GM23338 (cell line): ENCODE measurements around the gene KCNJ4. TPM values are rescaled to one million over a fixed set of nuclear protein-coding genes. Genes with fewer than 3 reads are reported as not detected.

Experiments used
- ATAC-seq: fragments of 200-7000 bp; cut with Tn5 transposase; 3 replicates; pipeline ENCODE4 v1.9.1; 2020
- DNase-seq: peaks from one replicate; pipeline ENCODE4 v3.0.0-alpha.2; 2015; ENCODE audit warnings: low spot score
- H2AFZ ChIP-seq: fragments of 200-600 bp; sonication (generic); 2 replicates; pipeline ENCODE4 v1.8.0; 2016; ENCODE audit warnings: antibody characterized with exemption, mild to moderate bottlenecking, moderate library complexity
- H3F3A ChIP-seq: fragments of 200-600 bp; sonication (generic); replicated peaks from 2 replicates; pipeline ENCODE4 v1.8.0; 2017; ENCODE audit warnings: antibody characterized with exemption, mixed run types, low read depth
- H3K27ac ChIP-seq: fragments of 200-600 bp; sonication (generic); 2 replicates; pipeline ENCODE4 v1.6.1; 2016; ENCODE audit warnings: low read depth
- H3K27me3 ChIP-seq: fragments of 200-600 bp; sonication (generic); 2 replicates; pipeline ENCODE4 v1.8.0; 2016; ENCODE audit warnings: mild to moderate bottlenecking, mixed run types, moderate library complexity; ENCODE audit not compliant: insufficient read depth
- H3K36me3 ChIP-seq: fragments of 200-600 bp; sonication (generic); 2 replicates; pipeline ENCODE4 v1.8.0; 2016; ENCODE audit warnings: mild to moderate bottlenecking; ENCODE audit not compliant: insufficient read depth
- H3K4me1 ChIP-seq: fragments of 200-600 bp; sonication (generic); 2 replicates; pipeline ENCODE4 v1.8.0; 2016; ENCODE audit warnings: mild to moderate bottlenecking, moderate library complexity; ENCODE audit not compliant: insufficient read depth
- H3K4me2 ChIP-seq: fragments of 200-600 bp; sonication (generic); 2 replicates; pipeline ENCODE4 v1.7.1; 2017; ENCODE audit warnings: mixed run types
- H3K4me3 ChIP-seq: fragments of 200-600 bp; sonication (generic); 2 replicates; pipeline ENCODE4 v1.6.1; 2016; ENCODE audit warnings: mixed run types
- H3K79me2 ChIP-seq: fragments of 200-600 bp; sonication (generic); replicated peaks from 2 replicates; pipeline ENCODE4 v1.8.0; 2017; ENCODE audit warnings: mild to moderate bottlenecking; ENCODE audit not compliant: insufficient read depth
- H3K9me2 ChIP-seq: fragments of 200-600 bp; sonication (generic); 2 replicates; pipeline ENCODE4 v1.8.0; 2017; ENCODE audit not compliant: insufficient read depth
- H4K20me1 ChIP-seq: fragments of 200-600 bp; sonication (generic); replicated peaks from 2 replicates; pipeline ENCODE4 v1.8.0; 2017; ENCODE audit warnings: mild to moderate bottlenecking; ENCODE audit not compliant: insufficient read depth
- H3K27ac Mint-ChIP-seq: 2 replicates; pipeline ENCODE4 v1.8.0; 2020; ENCODE audit warnings: inconsistent platforms, mild to moderate bottlenecking, moderate library complexity, mixed read lengths
- H3K27me3 Mint-ChIP-seq: 3 replicates; pipeline ENCODE4 v1.8.0; 2022; ENCODE audit warnings: low read depth, mild to moderate bottlenecking, moderate library complexity, mixed read lengths, inconsistent platforms; ENCODE audit not compliant: insufficient read depth, poor library complexity
- H3K36me3 Mint-ChIP-seq: 3 replicates; pipeline ENCODE4 v1.8.0; 2021; ENCODE audit warnings: low read depth, mild to moderate bottlenecking, inconsistent platforms, moderate library complexity, mixed read lengths
- H3K4me1 Mint-ChIP-seq: 3 replicates; pipeline ENCODE4 v1.8.0; 2020; ENCODE audit warnings: mild to moderate bottlenecking, inconsistent platforms, mixed read lengths
- H3K4me3 Mint-ChIP-seq: 3 replicates; pipeline ENCODE4 v1.8.0; 2021; ENCODE audit warnings: moderate library complexity, mild to moderate bottlenecking, inconsistent platforms, mixed read lengths
- H3K9me3 Mint-ChIP-seq: 3 replicates; pipeline ENCODE4 v1.8.0; 2020; ENCODE audit warnings: moderate library complexity, mild to moderate bottlenecking, inconsistent platforms, mixed read lengths
- CREB1 ChIP-seq: fragments of 250-450 bp; sonication (Bioruptor Pico); IDR thresholded peaks from 2 replicates; pipeline ENCODE4 v1.5.0; 2020; ENCODE audit warnings: low read depth, mild to moderate bottlenecking, moderate library complexity
- ETS1 ChIP-seq: IDR thresholded peaks from 2 replicates; pipeline ENCODE4 v1.6.1; 2016; ENCODE audit warnings: antibody characterized with exemption
- EZH2 ChIP-seq: fragments of 200-600 bp; sonication (generic); IDR thresholded peaks from one replicate; pipeline ENCODE4 v1.8.0; 2017; ENCODE audit warnings: antibody characterized with exemption, mild to moderate bottlenecking, low read depth; ENCODE audit not compliant: unreplicated experiment
- EZH2phosphoT487 ChIP-seq: fragments of 200-600 bp; sonication (generic); IDR thresholded peaks from one replicate; pipeline ENCODE4 v1.8.1; 2018; ENCODE audit warnings: antibody characterized with exemption; ENCODE audit not compliant: unreplicated experiment
- JUNB ChIP-seq: IDR thresholded peaks from one replicate; pipeline ENCODE4 v1.6.1; 2016; ENCODE audit warnings: antibody characterized with exemption; ENCODE audit not compliant: unreplicated experiment
- NANOG ChIP-seq: IDR thresholded peaks from 2 replicates; pipeline ENCODE4 v1.6.1; 2016; ENCODE audit warnings: antibody characterized with exemption, borderline replicate concordance
- POLR2AphosphoS5 ChIP-seq: IDR thresholded peaks from 2 replicates; pipeline ENCODE4 v1.6.1; 2016; ENCODE audit warnings: antibody characterized with exemption, low read depth
- STAT1 ChIP-seq: IDR thresholded peaks from one replicate; pipeline ENCODE4 v1.6.1; 2016; ENCODE audit warnings: antibody characterized with exemption; ENCODE audit not compliant: unreplicated experiment
- ZNF114 ChIP-seq: fragments of 250-450 bp; sonication (Bioruptor Pico); IDR thresholded peaks from 2 replicates; pipeline ENCODE4 v1.5.0; 2020; ENCODE audit warnings: mild to moderate bottlenecking, moderate library complexity
- ZNF331 ChIP-seq: fragments of 250-450 bp; sonication (Bioruptor Pico); IDR thresholded peaks from 2 replicates; pipeline ENCODE4 v1.5.0; 2020; ENCODE audit warnings: low read depth, mild to moderate bottlenecking, moderate library complexity
- polyA plus RNA-seq: library from polyadenylated mRNA; unstranded; fragments of >200 nt; fragmentation: Nextera tagmentation; extraction: Ambion mirVana; gene quantifications from 2 replicates; pipeline ENCODE4 v1.2.1, GENCODE V29; 2016
- total RNA-seq: library from RNA; depleted of rRNA; stranded (reverse); fragments of >200 nt; shearing (Covaris generic); gene quantifications from 2 replicates; pipeline ENCODE4 v1.2.3, GENCODE V29; 2014
- TF ChIP-seq, protein P1 (sequence below), 2 experiments: fragments of 200-600 bp in 1 of 2; sonication (generic) in 1 of 2; conservative IDR thresholded peaks; 2 replicates each; pipeline versions ENCODE4 v1.5.1 to v1.6.1; 2016 to 2017; ENCODE audit warnings: antibody characterized with exemption in 2 of 2, low read depth in 2 of 2, mild to moderate bottlenecking in 2 of 2, moderate library complexity in 1 of 2
- TF ChIP-seq, protein P2 (sequence below): fragments of 250-450 bp; sonication (Bioruptor Pico); IDR thresholded peaks from 2 replicates; pipeline ENCODE4 v1.5.0; 2020; ENCODE audit warnings: mild to moderate bottlenecking, moderate library complexity
- TF ChIP-seq, protein P3 (sequence below): IDR thresholded peaks from one replicate; pipeline ENCODE4 v1.6.1; 2018; ENCODE audit warnings: antibody characterized with exemption; ENCODE audit not compliant: unreplicated experiment

The KCNJ4 gene
- total and polyA plus RNA-seq, 2 experiments from 2014 or later = 0.23 to 1.3 TPM

GRCh38 chr22:38404419-38404818 is 50.6 kb downstream of the KCNJ4 start:
- peaks cover 37% of the 10 kb centered on the region for H3K4me1 Mint-ChIP-seq
- no peak for TF ChIP-seq JUNB
- no peak for TF ChIP-seq ZNF114 (CRISPR knock-in tag)
- no peak for TF ChIP-seq ZNF331 (CRISPR knock-in tag)
- TF ChIP-seq EZH2 = no peak
- TF ChIP-seq, protein P1, sequence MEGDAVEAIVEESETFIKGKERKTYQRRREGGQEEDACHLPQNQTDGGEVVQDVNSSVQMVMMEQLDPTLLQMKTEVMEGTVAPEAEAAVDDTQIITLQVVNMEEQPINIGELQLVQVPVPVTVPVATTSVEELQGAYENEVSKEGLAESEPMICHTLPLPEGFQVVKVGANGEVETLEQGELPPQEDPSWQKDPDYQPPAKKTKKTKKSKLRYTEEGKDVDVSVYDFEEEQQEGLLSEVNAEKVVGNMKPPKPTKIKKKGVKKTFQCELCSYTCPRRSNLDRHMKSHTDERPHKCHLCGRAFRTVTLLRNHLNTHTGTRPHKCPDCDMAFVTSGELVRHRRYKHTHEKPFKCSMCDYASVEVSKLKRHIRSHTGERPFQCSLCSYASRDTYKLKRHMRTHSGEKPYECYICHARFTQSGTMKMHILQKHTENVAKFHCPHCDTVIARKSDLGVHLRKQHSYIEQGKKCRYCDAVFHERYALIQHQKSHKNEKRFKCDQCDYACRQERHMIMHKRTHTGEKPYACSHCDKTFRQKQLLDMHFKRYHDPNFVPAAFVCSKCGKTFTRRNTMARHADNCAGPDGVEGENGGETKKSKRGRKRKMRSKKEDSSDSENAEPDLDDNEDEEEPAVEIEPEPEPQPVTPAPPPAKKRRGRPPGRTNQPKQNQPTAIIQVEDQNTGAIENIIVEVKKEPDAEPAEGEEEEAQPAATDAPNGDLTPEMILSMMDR (conservative IDR thresholded peaks at IDR 0.05; ENCODE audit: low read depth in 2 of 2) = no peak
- no peak for TF ChIP-seq ETS1
- no peak for TF ChIP-seq CREB1 (CRISPR knock-in tag)
- TF ChIP-seq, protein P2, sequence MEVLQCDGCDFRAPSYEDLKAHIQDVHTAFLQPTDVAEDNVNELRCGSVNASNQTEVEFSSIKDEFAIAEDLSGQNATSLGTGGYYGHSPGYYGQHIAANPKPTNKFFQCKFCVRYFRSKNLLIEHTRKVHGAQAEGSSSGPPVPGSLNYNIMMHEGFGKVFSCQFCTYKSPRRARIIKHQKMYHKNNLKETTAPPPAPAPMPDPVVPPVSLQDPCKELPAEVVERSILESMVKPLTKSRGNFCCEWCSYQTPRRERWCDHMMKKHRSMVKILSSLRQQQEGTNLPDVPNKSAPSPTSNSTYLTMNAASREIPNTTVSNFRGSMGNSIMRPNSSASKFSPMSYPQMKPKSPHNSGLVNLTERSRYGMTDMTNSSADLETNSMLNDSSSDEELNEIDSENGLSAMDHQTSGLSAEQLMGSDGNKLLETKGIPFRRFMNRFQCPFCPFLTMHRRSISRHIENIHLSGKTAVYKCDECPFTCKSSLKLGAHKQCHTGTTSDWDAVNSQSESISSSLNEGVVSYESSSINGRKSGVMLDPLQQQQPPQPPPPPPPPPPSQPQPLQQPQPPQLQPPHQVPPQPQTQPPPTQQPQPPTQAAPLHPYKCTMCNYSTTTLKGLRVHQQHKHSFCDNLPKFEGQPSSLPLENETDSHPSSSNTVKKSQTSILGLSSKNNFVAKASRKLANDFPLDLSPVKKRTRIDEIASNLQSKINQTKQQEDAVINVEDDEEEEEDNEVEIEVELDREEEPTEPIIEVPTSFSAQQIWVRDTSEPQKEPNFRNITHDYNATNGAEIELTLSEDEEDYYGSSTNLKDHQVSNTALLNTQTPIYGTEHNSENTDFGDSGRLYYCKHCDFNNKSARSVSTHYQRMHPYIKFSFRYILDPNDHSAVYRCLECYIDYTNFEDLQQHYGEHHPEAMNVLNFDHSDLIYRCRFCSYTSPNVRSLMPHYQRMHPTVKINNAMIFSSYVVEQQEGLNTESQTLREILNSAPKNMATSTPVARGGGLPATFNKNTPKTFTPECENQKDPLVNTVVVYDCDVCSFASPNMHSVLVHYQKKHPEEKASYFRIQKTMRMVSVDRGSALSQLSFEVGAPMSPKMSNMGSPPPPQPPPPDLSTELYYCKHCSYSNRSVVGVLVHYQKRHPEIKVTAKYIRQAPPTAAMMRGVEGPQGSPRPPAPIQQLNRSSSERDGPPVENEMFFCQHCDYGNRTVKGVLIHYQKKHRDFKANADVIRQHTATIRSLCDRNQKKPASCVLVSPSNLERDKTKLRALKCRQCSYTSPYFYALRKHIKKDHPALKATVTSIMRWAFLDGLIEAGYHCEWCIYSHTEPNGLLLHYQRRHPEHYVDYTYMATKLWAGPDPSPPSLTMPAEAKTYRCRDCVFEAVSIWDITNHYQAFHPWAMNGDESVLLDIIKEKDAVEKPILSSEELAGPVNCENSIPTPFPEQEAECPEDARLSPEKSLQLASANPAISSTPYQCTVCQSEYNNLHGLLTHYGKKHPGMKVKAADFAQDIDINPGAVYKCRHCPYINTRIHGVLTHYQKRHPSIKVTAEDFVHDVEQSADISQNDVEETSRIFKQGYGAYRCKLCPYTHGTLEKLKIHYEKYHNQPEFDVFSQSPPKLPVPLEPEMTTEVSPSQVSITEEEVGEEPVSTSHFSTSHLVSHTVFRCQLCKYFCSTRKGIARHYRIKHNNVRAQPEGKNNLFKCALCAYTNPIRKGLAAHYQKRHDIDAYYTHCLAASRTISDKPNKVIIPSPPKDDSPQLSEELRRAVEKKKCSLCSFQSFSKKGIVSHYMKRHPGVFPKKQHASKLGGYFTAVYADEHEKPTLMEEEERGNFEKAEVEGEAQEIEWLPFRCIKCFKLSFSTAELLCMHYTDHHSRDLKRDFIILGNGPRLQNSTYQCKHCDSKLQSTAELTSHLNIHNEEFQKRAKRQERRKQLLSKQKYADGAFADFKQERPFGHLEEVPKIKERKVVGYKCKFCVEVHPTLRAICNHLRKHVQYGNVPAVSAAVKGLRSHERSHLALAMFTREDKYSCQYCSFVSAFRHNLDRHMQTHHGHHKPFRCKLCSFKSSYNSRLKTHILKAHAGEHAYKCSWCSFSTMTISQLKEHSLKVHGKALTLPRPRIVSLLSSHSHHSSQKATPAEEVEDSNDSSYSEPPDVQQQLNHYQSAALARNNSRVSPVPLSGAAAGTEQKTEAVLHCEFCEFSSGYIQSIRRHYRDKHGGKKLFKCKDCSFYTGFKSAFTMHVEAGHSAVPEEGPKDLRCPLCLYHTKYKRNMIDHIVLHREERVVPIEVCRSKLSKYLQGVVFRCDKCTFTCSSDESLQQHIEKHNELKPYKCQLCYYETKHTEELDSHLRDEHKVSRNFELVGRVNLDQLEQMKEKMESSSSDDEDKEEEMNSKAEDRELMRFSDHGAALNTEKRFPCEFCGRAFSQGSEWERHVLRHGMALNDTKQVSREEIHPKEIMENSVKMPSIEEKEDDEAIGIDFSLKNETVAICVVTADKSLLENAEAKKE = no peak
- TF ChIP-seq, protein P3, sequence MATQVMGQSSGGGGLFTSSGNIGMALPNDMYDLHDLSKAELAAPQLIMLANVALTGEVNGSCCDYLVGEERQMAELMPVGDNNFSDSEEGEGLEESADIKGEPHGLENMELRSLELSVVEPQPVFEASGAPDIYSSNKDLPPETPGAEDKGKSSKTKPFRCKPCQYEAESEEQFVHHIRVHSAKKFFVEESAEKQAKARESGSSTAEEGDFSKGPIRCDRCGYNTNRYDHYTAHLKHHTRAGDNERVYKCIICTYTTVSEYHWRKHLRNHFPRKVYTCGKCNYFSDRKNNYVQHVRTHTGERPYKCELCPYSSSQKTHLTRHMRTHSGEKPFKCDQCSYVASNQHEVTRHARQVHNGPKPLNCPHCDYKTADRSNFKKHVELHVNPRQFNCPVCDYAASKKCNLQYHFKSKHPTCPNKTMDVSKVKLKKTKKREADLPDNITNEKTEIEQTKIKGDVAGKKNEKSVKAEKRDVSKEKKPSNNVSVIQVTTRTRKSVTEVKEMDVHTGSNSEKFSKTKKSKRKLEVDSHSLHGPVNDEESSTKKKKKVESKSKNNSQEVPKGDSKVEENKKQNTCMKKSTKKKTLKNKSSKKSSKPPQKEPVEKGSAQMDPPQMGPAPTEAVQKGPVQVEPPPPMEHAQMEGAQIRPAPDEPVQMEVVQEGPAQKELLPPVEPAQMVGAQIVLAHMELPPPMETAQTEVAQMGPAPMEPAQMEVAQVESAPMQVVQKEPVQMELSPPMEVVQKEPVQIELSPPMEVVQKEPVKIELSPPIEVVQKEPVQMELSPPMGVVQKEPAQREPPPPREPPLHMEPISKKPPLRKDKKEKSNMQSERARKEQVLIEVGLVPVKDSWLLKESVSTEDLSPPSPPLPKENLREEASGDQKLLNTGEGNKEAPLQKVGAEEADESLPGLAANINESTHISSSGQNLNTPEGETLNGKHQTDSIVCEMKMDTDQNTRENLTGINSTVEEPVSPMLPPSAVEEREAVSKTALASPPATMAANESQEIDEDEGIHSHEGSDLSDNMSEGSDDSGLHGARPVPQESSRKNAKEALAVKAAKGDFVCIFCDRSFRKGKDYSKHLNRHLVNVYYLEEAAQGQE = no peak
- TF ChIP-seq NANOG = no peak
- TF ChIP-seq STAT1 = no peak
- no peak for TF ChIP-seq POLR2AphosphoS5
- TF ChIP-seq EZH2phosphoT487 = no peak
- Histone ChIP-seq H3K27me3 (no peaks in the 10 kb centered on the region), H3K27ac (no peak overlapping the region), H3K36me3 (no peaks in the 10 kb centered on the region), H2AFZ (no peak overlapping the region), H3F3A (peaks cover 8% of the 10 kb centered on the region; the same call in 1 of the 2 replicates), H3K9me2 (no peaks in the 10 kb centered on the region), H3K4me2 (no peak overlapping the region), H3K4me3 (no peak overlapping the region), H3K4me1 (peaks cover 32% of the 10 kb centered on the region), H3K79me2 (no peaks in the 10 kb centered on the region), H4K20me1 (no peaks in the 10 kb centered on the region)
- no peak overlapping the region for H3K27ac Mint-ChIP-seq
- ATAC-seq = no peak
- peaks cover 10% of the 10 kb centered on the region for H3K9me3 Mint-ChIP-seq
- peaks cover 14% of the 10 kb centered on the region for H3K27me3 Mint-ChIP-seq
- H3K36me3 Mint-ChIP-seq = peaks cover 3% of the 10 kb centered on the region; the same call in 1 of the 3 replicates
- no peak overlapping the region for H3K4me3 Mint-ChIP-seq
- no peak for DNase-seq
